Astrocyte (in vitro differentiated cells and primary cell): Measurements from ENCODE around the gene NCAM1. TPM values are rescaled to one million over a fixed set of nuclear protein-coding genes. Genes with fewer than 3 reads are reported as not detected.

Experiments used
- DNase-seq: peaks from one replicate; pipeline ENCODE4 v3.0.0-alpha.2; 2010; ENCODE audit warnings: low read depth
- FAIRE-seq: peaks from 2 replicates; lab custom pipeline; 2011; peaks lifted over from hg19 to GRCh38; lab: Jason Lieb, UNC
- H2AFZ ChIP-seq: 2 replicates; pipeline ENCODE4 v1.6.0; 2012; ENCODE audit warnings: low read depth, low read length, inconsistent platforms
- H3K27ac ChIP-seq: 2 replicates; pipeline ENCODE4 v1.5.1; 2011; ENCODE audit warnings: low read depth, low read length, inconsistent platforms
- H3K27me3 ChIP-seq: 2 replicates; pipeline ENCODE4 v1.6.0; 2011; ENCODE audit warnings: low read length, inconsistent platforms; ENCODE audit not compliant: insufficient read depth
- H3K36me3 ChIP-seq: 2 replicates; pipeline ENCODE4 v1.5.1; 2011; ENCODE audit warnings: low read length, inconsistent platforms; ENCODE audit not compliant: insufficient read depth
- H3K4me1 ChIP-seq: 2 replicates; pipeline ENCODE4 v1.5.1; 2011; ENCODE audit warnings: low read length, inconsistent platforms; ENCODE audit not compliant: insufficient read depth
- H3K4me2 ChIP-seq: 2 replicates; pipeline ENCODE4 v1.6.0; 2012; ENCODE audit warnings: low read length, inconsistent platforms
- H3K4me3 ChIP-seq: 2 replicates; pipeline ENCODE4 v1.5.1; 2011; ENCODE audit warnings: low read depth, mild to moderate bottlenecking, low read length, inconsistent platforms; ENCODE audit not compliant: insufficient read depth
- H3K79me2 ChIP-seq: 2 replicates; pipeline ENCODE4 v1.6.0; 2012; ENCODE audit warnings: mild to moderate bottlenecking, low read length, inconsistent platforms; ENCODE audit not compliant: insufficient read depth
- H3K9ac ChIP-seq: 2 replicates; pipeline ENCODE4 v1.6.0; 2012; ENCODE audit warnings: mild to moderate bottlenecking, low read length, inconsistent platforms
- H3K9me3 ChIP-seq: 2 replicates; pipeline ENCODE4 v1.5.1; 2012; ENCODE audit warnings: low read depth, mild to moderate bottlenecking, low read length, inconsistent platforms; ENCODE audit not compliant: insufficient read depth
- H4K20me1 ChIP-seq: 2 replicates; pipeline ENCODE4 v1.6.0; 2012; ENCODE audit warnings: low read length, inconsistent platforms; ENCODE audit not compliant: insufficient read depth
- H3K27ac Mint-ChIP-seq: one replicate; pipeline ENCODE4 v1.8.0; 2021; ENCODE audit warnings: mild to moderate bottlenecking, mixed read lengths; ENCODE audit not compliant: unreplicated experiment
- H3K27me3 Mint-ChIP-seq: one replicate; pipeline ENCODE4 v1.8.0; 2021; ENCODE audit warnings: low read depth, mixed read lengths; ENCODE audit not compliant: unreplicated experiment
- H3K36me3 Mint-ChIP-seq: one replicate; pipeline ENCODE4 v1.8.0; 2021; ENCODE audit warnings: low read depth, mixed read lengths; ENCODE audit not compliant: unreplicated experiment
- H3K4me1 Mint-ChIP-seq: one replicate; pipeline ENCODE4 v1.8.0; 2021; ENCODE audit warnings: low read depth, mixed read lengths; ENCODE audit not compliant: unreplicated experiment
- H3K4me3 Mint-ChIP-seq: one replicate; pipeline ENCODE4 v1.8.0; 2021; ENCODE audit warnings: mild to moderate bottlenecking, moderate library complexity, mixed read lengths; ENCODE audit not compliant: unreplicated experiment
- H3K9me3 Mint-ChIP-seq: one replicate; pipeline ENCODE4 v1.8.0; 2021; ENCODE audit warnings: mild to moderate bottlenecking, mixed read lengths; ENCODE audit not compliant: unreplicated experiment
- CTCF ChIP-seq: IDR thresholded peaks from 2 replicates; pipeline ENCODE4 v1.5.1; 2011; ENCODE audit warnings: low read depth, mild to moderate bottlenecking, inconsistent platforms, low read length, moderate library complexity; ENCODE audit not compliant: insufficient read depth
- EZH2 ChIP-seq: IDR thresholded peaks from 2 replicates; pipeline ENCODE4 v1.6.1; 2012; ENCODE audit warnings: mild to moderate bottlenecking, low read length, inconsistent platforms; ENCODE audit not compliant: insufficient read depth
- total RNA-seq: library from RNA; stranded (reverse); gene quantifications from 2 replicates; pipeline ENCODE4 v1.2.1, GENCODE V29; 2021

NCAM1 gene
- total RNA-seq, 1 donor from 2014 or later: 17.4 TPM

GRCh38 chr11:112963368-112963955 is 2.2 kb downstream of the NCAM1 start:
- Mint-ChIP-seq H3K27ac (no peak overlapping the region), H3K4me3 (peak overlapping the region; percentile 95), H3K4me1 (peaks cover 14% of the 10 kb centered on the region), H3K9me3 (no peaks in the 10 kb centered on the region), H3K27me3 (peaks cover 2% of the 10 kb centered on the region), H3K36me3 (no peaks in the 10 kb centered on the region)
- Histone ChIP-seq H3K27ac (no peak overlapping the region), H3K9ac (peak overlapping the region; percentile 66), H4K20me1 (no peaks in the 10 kb centered on the region), H3K36me3 (no peaks in the 10 kb centered on the region), H3K4me1 (peaks cover 4% of the 10 kb centered on the region), H3K4me3 (peak overlapping the region; percentile 51), H3K27me3 (peaks cover 4% of the 10 kb centered on the region), H3K9me3 (no peaks in the 10 kb centered on the region), H3K4me2 (peak overlapping the region; percentile 99), H3K79me2 (no peaks in the 10 kb centered on the region), H2AFZ (peak overlapping the region; percentile 71)
- DNase-seq (no peak), FAIRE-seq (no peak)
- TF ChIP-seq EZH2 (peak; percentile 42), CTCF (no peak)

- Histone ChIP-seq H3K4me1 (peaks cover 10% of the 10 kb centered on the region), H3K9ac (no peak overlapping the region), H3K36me3 (no peaks in the 10 kb centered on the region), H3K27me3 (peaks cover 4% of the 10 kb centered on the region), H3K4me3 (no peak overlapping the region), H3K79me2 (no peaks in the 10 kb centered on the region), H3K4me2 (no peak overlapping the region), H2AFZ (no peak overlapping the region), H3K9me3 (no peaks in the 10 kb centered on the region), H3K27ac (no peak overlapping the region), H4K20me1 (no peaks in the 10 kb centered on the region)
- DNase-seq (no peak), FAIRE-seq (no peak)
- no peaks in the 10 kb centered on the region for H3K36me3 Mint-ChIP-seq
- H3K4me1 Mint-ChIP-seq: peaks cover 22% of the 10 kb centered on the region
- no peaks in the 10 kb centered on the region for H3K9me3 Mint-ChIP-seq
- H3K27ac Mint-ChIP-seq: peak overlapping the region; percentile 6
- no peak for TF ChIP-seq EZH2
- TF ChIP-seq CTCF: no peak
- no peaks in the 10 kb centered on the region for H3K27me3 Mint-ChIP-seq
- H3K4me3 Mint-ChIP-seq: no peak overlapping the region
Measured at GRCh38 chr11:112965656-112966055, 4.4 kb downstream of the NCAM1 start.

GRCh38 chr11:112966561-112966960 is 5.3 kb downstream of the NCAM1 start:
- Histone ChIP-seq H4K20me1 (no peaks in the 10 kb centered on the region), H3K27me3 (peaks cover 4% of the 10 kb centered on the region), H3K79me2 (no peaks in the 10 kb centered on the region), H3K4me3 (no peak overlapping the region), H3K4me1 (peaks cover 10% of the 10 kb centered on the region), H3K4me2 (no peak overlapping the region), H3K9ac (no peak overlapping the region), H2AFZ (no peak overlapping the region), H3K9me3 (no peaks in the 10 kb centered on the region), H3K27ac (no peak overlapping the region), H3K36me3 (no peaks in the 10 kb centered on the region)
- Mint-ChIP-seq H3K4me1 (peaks cover 22% of the 10 kb centered on the region), H3K4me3 (no peak overlapping the region), H3K27me3 (no peaks in the 10 kb centered on the region), H3K36me3 (no peaks in the 10 kb centered on the region), H3K27ac (no peak overlapping the region), H3K9me3 (no peaks in the 10 kb centered on the region)
- TF ChIP-seq CTCF (no peak), EZH2 (no peak)
- DNase-seq (no peak), FAIRE-seq (no peak)
